HG02885 (cell line): ENCODE results near the gene BNIP3.

Experiments
- ATAC-seq: cut with Tn5 transposase; IDR thresholded peaks from one replicate; pipeline ENCODE4 v1.9.1; 2021; ENCODE audit warnings: mild to moderate bottlenecking; ENCODE audit not compliant: unreplicated experiment, poor library complexity

Gene BNIP3

GRCh38 chr10:131981429-131982184 lies at the start of gene BNIP3:
BNIP3 (minus strand) TSS chr10:131981923; CDS start chr10:131981806, 117 bp downstream.
- ATAC-seq, result peak; percentile 90

- ATAC-seq, result no peak
Observed at GRCh38 chr10:132030898-132031463, 49.3 kb upstream of the BNIP3 start.

GRCh38 chr10:132028706-132029105 lies 47.0 kb upstream of the BNIP3 start:
- no peak for ATAC-seq

GRCh38 chr10:132027423-132027983 lies 45.8 kb upstream of the BNIP3 start:
- ATAC-seq, result no peak

GRCh38 chr10:132023092-132023811 lies 41.5 kb upstream of the BNIP3 start:
- ATAC-seq, result peak; percentile 72

GRCh38 chr10:132022241-132022640 lies 40.5 kb upstream of the BNIP3 start:
- ATAC-seq, result no peak

GRCh38 chr10:132021504-132022143 lies 39.9 kb upstream of the BNIP3 start:
- no peak for ATAC-seq

GRCh38 chr10:132021046-132021445 lies 39.3 kb upstream of the BNIP3 start:
- ATAC-seq, result no peak

GRCh38 chr10:132020456-132020855 lies 38.7 kb upstream of the BNIP3 start:
- no peak for ATAC-seq

- no peak for ATAC-seq
Observed at GRCh38 chr10:132019366-132019765, 37.6 kb upstream of the BNIP3 start.

- ATAC-seq, result no peak
Observed at GRCh38 chr10:132018446-132018845, 36.7 kb upstream of the BNIP3 start.

- ATAC-seq, result no peak
Observed at GRCh38 chr10:132016514-132016913, 34.8 kb upstream of the BNIP3 start.

- ATAC-seq, result no peak
Observed at GRCh38 chr10:132011445-132011844, 29.7 kb upstream of the BNIP3 start.

GRCh38 chr10:132011024-132011423 lies 29.3 kb upstream of the BNIP3 start:
- ATAC-seq, result no peak

GRCh38 chr10:132010483-132010882 lies 28.8 kb upstream of the BNIP3 start:
- ATAC-seq, result no peak

GRCh38 chr10:132009575-132009974 lies 27.9 kb upstream of the BNIP3 start:
- no peak for ATAC-seq

GRCh38 chr10:132007681-132008080 lies 26.0 kb upstream of the BNIP3 start:
- ATAC-seq, result no peak

- ATAC-seq, result no peak
Observed at GRCh38 chr10:132006966-132007365, 25.2 kb upstream of the BNIP3 start.

- ATAC-seq, result no peak
Observed at GRCh38 chr10:132005147-132005546, 23.4 kb upstream of the BNIP3 start.

- ATAC-seq, result no peak
Observed at GRCh38 chr10:132004052-132004451, 22.3 kb upstream of the BNIP3 start.
